CD8-positive, alpha-beta memory T cell (primary cell): Measurements from ENCODE around the gene SNX24. TPM values are rescaled to one million over a fixed set of nuclear protein-coding genes. Genes with fewer than 3 reads are reported as not detected.

Experiments used
- polyA plus RNA-seq: library from polyadenylated mRNA; unstranded; fragments of 300-500 nt; fragmentation: Illumina TruSeq; gene quantifications from one replicate; pipeline ENCODE4 v1.2.3, GENCODE V29; 2021
- total RNA-seq, 2 experiments: library from RNA; stranded (reverse); gene quantifications; one replicate each; pipeline ENCODE4 v1.2.3, GENCODE V29; 2021

Gene SNX24
- total and polyA plus RNA-seq, 3 experiments from 2014 or later = 4.0 to 5.1 (median 4.4) TPM

Other genes with a start within 250 kb of the SNX24 start
- 10 to 100 TPM; 40.0 to 42.7 TPM for gene SNX2, start 70.5 kb upstream of the SNX24 start, total RNA-seq
- 62.7 TPM for gene SNX2, start 70.5 kb upstream of the SNX24 start, polyA plus RNA-seq
- not detected for gene PPIC, start 191.1 kb downstream of the SNX24 start, total RNA-seq
- not detected for gene PPIC, start 191.1 kb downstream of the SNX24 start, polyA plus RNA-seq
- gene PRDM6, start 243.6 kb downstream of the SNX24 start, total RNA-seq = not detected
- not detected for gene PRDM6, start 243.6 kb downstream of the SNX24 start, polyA plus RNA-seq